ENCODE measurements around the gene PPFIBP2. TPM values are rescaled to one million over a fixed set of nuclear protein-coding genes. Genes with fewer than 3 reads are reported as not detected.

The PPFIBP2 gene
- total and polyA plus RNA-seq, 10 of the 15 experiments (the other 5 are each of a cell fraction or from before 2014, with no cell fraction given) = 17.3 to 56.3 (median 39.2) TPM

- BruUV-seq (replicated peaks) = no TSS peak
- POLR2A ChIA-PET = interaction anchor here (1.3 kb wide), 1 partner anchor 31 kb away, joined by 3 read pairs; no protein-coding TSS in a partner anchor
- Histone ChIP-seq H3K79me2 (ENCODE audit: control insufficient read depth, insufficient read depth, low read length) (peaks cover 35% of the 10 kb centered on the region), H2AFZ (ENCODE audit: control insufficient read depth, low read depth, low read length) (no peak overlapping the region), H4K20me1 (ENCODE audit: control insufficient read depth, insufficient read depth) (no peaks in the 10 kb centered on the region), H3K4me2 (ENCODE audit: control insufficient read depth, insufficient read depth) (no peak overlapping the region), H3K9ac (ENCODE audit: control insufficient read depth, insufficient read depth, low read length) (no peak overlapping the region), H3K9me3 (replicated peaks; ENCODE audit: control insufficient read depth, insufficient read depth, low read length) (no peaks in the 10 kb centered on the region), H3K4me3 (no peak overlapping the region), H3K36me3 (ENCODE audit: control insufficient read depth in 2 of 2, insufficient read depth in 2 of 2, low read length in 1 of 2) (peaks cover 4 to 15% of the 10 kb centered on the region in 2 experiments; a peak in 3 of 4 replicates), H3K27ac (ENCODE audit: control insufficient read depth, insufficient read depth) (no peak overlapping the region), H3K27me3 (replicated peaks in 1 of 2; ENCODE audit: control insufficient read depth in 2 of 2, insufficient read depth in 2 of 2, low read length in 1 of 2) (no peaks in the 10 kb centered on the region), H3K4me1 (ENCODE audit: control insufficient read depth, insufficient read depth, low read length) (peaks cover 16% of the 10 kb centered on the region)
- CTCF ChIA-PET = interaction anchor here (1.4 to 4.0 kb wide), 4 partner anchors 9 to 96 kb away, joined by 4 to 26 read pairs (median 10); partner anchors contain the start of gene PPFIBP2
- intact Hi-C loops (cut with micrococcal nuclease; ENCODE audit: unreplicated experiment) = no loop called here
- in situ Hi-C loops (cut with MboI) = no loop called here
- RAD21 ChIA-PET (ENCODE audit: unreplicated experiment) = interaction anchor here (2.6 kb wide), 1 partner anchor 41 kb away, joined by 12 read pairs; no protein-coding TSS in a partner anchor
- no peak for FAIRE-seq
- no peak for DNase-seq (ENCODE audit: low read depth, low spot score)
- WGBS (ENCODE audit: insufficient coverage, insufficient replicate concordance, low lambda C conversion rate, missing lambda C conversion rate) = 75% methylated on average over 2 of the region's 2 CpGs
- SMC1A ChIA-PET (ENCODE audit: uncharacterized antibody, unreplicated experiment) = interaction anchor here (1.4 to 4.9 kb wide), 4 partner anchors 9 to 46 kb away, joined by 3 to 40 read pairs (median 24); no protein-coding TSS in a partner anchor
- ATAC-seq = no peak
- TF ChIP-seq USF2 (IDR thresholded peaks at IDR 0.05; ENCODE audit: borderline replicate concordance, low read depth, low read length) = no peak
- no peak for TF ChIP-seq NFIC (IDR thresholded peaks at IDR 0.05; ENCODE audit: low read depth, low read length)
- no peak for TF ChIP-seq NFXL1 (IDR thresholded peaks at IDR 0.05; ENCODE audit: borderline replicate concordance)
- TF ChIP-seq NKRF (conservative IDR thresholded peaks at IDR 0.05) = no peak
- no peak for TF ChIP-seq ZNF622 (IDR thresholded peaks at IDR 0.05)
- TF ChIP-seq CBFB (IDR thresholded peaks at IDR 0.05; ENCODE audit: low read depth) = no peak
- no peak for TF ChIP-seq PBX3 (IDR thresholded peaks at IDR 0.05; ENCODE audit: insufficient replicate concordance, low read depth, low read length)
- TF ChIP-seq ZBTB4 (CRISPR knock-in tag; IDR thresholded peaks at IDR 0.05) = no peak
- no peak for TF ChIP-seq BCL11A (IDR thresholded peaks at IDR 0.05; ENCODE audit: low read depth, low read length)
- no peak for TF ChIP-seq NR2C1 (IDR thresholded peaks at IDR 0.05)
- no peak for TF ChIP-seq RAD51 (IDR thresholded peaks at IDR 0.05)
- TF ChIP-seq MYB (IDR thresholded peaks at IDR 0.05; ENCODE audit: borderline replicate concordance, low read depth, low read length) = no peak
- TF ChIP-seq SREBF1 (IDR thresholded peaks at IDR 0.05; ENCODE audit: low read length) = no peak
- TF ChIP-seq RAD21 (IDR thresholded peaks at IDR 0.05; ENCODE audit: insufficient read depth, low read depth, low read length) = no peak
- TF ChIP-seq EED (IDR thresholded peaks at IDR 0.05; ENCODE audit: low read depth) = no peak
- no peak for TF ChIP-seq CBX3 (IDR thresholded peaks at IDR 0.05; ENCODE audit: borderline replicate concordance, low read depth)
These were observed 47.8 kb downstream of the PPFIBP2 start for GRCh38 chr11:7561562-7561961.

All from GM12878 (cell line).